Thyroid gland (tissue), 4 donors: ENCODE measurements around the gene TMEM175. TPM values are rescaled to one million over a fixed set of nuclear protein-coding genes. Genes with fewer than 3 reads are reported as not detected.

Experiments
- DNase-seq, 2 donors: peaks; one replicate each; pipeline ENCODE4 v3.0.0-alpha.2; 2019
- H3K27ac ChIP-seq, 3 donors: fragments of 200-600 bp; sonication (generic); 1 replicate in 2 of 3; 2 replicates in 1 of 3; pipeline ENCODE4 v1.5.1; 2016 to 2019; ENCODE audit warnings: mild to moderate bottlenecking in 1 of 3, moderate library complexity in 1 of 3
- H3K27me3 ChIP-seq: fragments of 200-600 bp; sonication (generic); one replicate; pipeline ENCODE4 v1.5.1; 2019
- H3K36me3 ChIP-seq, 2 donors: fragments of 200-600 bp; sonication (generic); one replicate each; pipeline ENCODE4 v1.5.1; 2016 to 2019
- H3K4me1 ChIP-seq, 2 donors: fragments of 200-600 bp; sonication (generic); one replicate each; pipeline ENCODE4 v1.5.1; 2017 to 2019
- H3K4me3 ChIP-seq, 3 donors: fragments of 200-600 bp; sonication (generic); replicated peaks in 1 of 3; 1 replicate in 2 of 3; 2 replicates in 1 of 3; pipeline ENCODE4 v1.5.1; 2016; ENCODE audit warnings: mild to moderate bottlenecking in 1 of 3
- H3K9me3 ChIP-seq: fragments of 200-600 bp; sonication (generic); one replicate; pipeline ENCODE4 v1.5.1; 2017
- POLR2A ChIP-seq, 2 donors: fragments of 450-650 bp; IDR thresholded peaks; one replicate each; pipeline ENCODE4 v1.6.1; 2017; ENCODE audit warnings: antibody characterized with exemption in 2 of 2, mild to moderate bottlenecking in 2 of 2, moderate library complexity in 1 of 2
- WGBS, 2 donors: methylation state at CpG; one replicate each; pipeline ENCODE4 v1.1.5; 2017; 5-methylcytosine and 5-hydroxymethylcytosine counted together
- intact Hi-C: fragments of 100-400 bp; cut with DNase I; formaldehyde crosslinking; loops from one replicate; pipeline ENCODE4 v1.15.1; 2023
- total RNA-seq, 4 donors: library from RNA; depleted of rRNA; stranded (reverse); fragments of >200 nt; gene quantifications; one replicate each; pipeline ENCODE4 v1.2.3, GENCODE V29; 2016
- TF ChIP-seq, protein P1 (sequence below), 6 experiments: fragments of 200-600 bp in 3 of 6; fragments of 450-650 bp in 3 of 6; sonication (generic) in 3 of 6; IDR thresholded peaks; one replicate each; pipeline ENCODE4 v1.5.1; 2016 to 2019; ENCODE audit warnings: antibody characterized with exemption in 6 of 6, mild to moderate bottlenecking in 2 of 6, inconsistent platforms in 1 of 6, moderate library complexity in 1 of 6

TMEM175 gene
- total RNA-seq, 4 donors from 2014 or later: 33.6 to 63.9 (median 40.4) TPM

GRCh38 chr4:1002131-1002630, 69.9 kb downstream of the TMEM175 start:
- 5% methylated on average over 4 of the region's 54 CpGs; no CpG with 5 or more reads in 1 of the 2 donors for WGBS, 2 donors
- H3K4me3 ChIP-seq: no peak overlapping the region
- no peaks in the 10 kb centered on the region for H3K9me3 ChIP-seq
- H3K27me3 ChIP-seq: peaks cover 25% of the 10 kb centered on the region
- H3K27ac ChIP-seq: no peak overlapping the region
- intact Hi-C loops: no loop called here
- H3K4me1 ChIP-seq: peaks cover 10 to 31% of the 10 kb centered on the region in 2 donors
- H3K36me3 ChIP-seq: no peaks in the 10 kb centered on the region
- no peak for TF ChIP-seq POLR2A (IDR thresholded peaks at IDR 0.05)
- TF ChIP-seq, protein P1, sequence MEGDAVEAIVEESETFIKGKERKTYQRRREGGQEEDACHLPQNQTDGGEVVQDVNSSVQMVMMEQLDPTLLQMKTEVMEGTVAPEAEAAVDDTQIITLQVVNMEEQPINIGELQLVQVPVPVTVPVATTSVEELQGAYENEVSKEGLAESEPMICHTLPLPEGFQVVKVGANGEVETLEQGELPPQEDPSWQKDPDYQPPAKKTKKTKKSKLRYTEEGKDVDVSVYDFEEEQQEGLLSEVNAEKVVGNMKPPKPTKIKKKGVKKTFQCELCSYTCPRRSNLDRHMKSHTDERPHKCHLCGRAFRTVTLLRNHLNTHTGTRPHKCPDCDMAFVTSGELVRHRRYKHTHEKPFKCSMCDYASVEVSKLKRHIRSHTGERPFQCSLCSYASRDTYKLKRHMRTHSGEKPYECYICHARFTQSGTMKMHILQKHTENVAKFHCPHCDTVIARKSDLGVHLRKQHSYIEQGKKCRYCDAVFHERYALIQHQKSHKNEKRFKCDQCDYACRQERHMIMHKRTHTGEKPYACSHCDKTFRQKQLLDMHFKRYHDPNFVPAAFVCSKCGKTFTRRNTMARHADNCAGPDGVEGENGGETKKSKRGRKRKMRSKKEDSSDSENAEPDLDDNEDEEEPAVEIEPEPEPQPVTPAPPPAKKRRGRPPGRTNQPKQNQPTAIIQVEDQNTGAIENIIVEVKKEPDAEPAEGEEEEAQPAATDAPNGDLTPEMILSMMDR (IDR thresholded peaks at IDR 0.05): no peak
- peak; percentile 48 to 50 for DNase-seq

- Histone ChIP-seq H3K4me1 (peaks cover 7 to 26% of the 10 kb centered on the region in 2 donors), H3K27ac (no peak overlapping the region), H3K27me3 (peaks cover 25% of the 10 kb centered on the region), H3K36me3 (no peaks in the 10 kb centered on the region), H3K4me3 (no peak overlapping the region), H3K9me3 (no peaks in the 10 kb centered on the region)
- no peak for DNase-seq
- WGBS, 2 donors: no CpG with 5 or more reads among the region's 75 CpGs
- intact Hi-C loops: no loop called here
- no peak for TF ChIP-seq POLR2A (IDR thresholded peaks at IDR 0.05)
- TF ChIP-seq, protein P1 (IDR thresholded peaks at IDR 0.05): no peak
These were observed 70.5 kb downstream of the TMEM175 start for GRCh38 chr4:1002631-1003251.

- Histone ChIP-seq H3K4me1 (peaks cover 6 to 20% of the 10 kb centered on the region in 2 donors), H3K9me3 (no peaks in the 10 kb centered on the region), H3K27ac (no peak overlapping the region), H3K27me3 (peaks cover 25% of the 10 kb centered on the region), H3K36me3 (no peaks in the 10 kb centered on the region), H3K4me3 (no peak overlapping the region)
- intact Hi-C loops: no loop called here
- 47 to 61% methylated on average over 16 to 19 of the region's 63 CpGs for WGBS, 2 donors
- DNase-seq: no peak
- TF ChIP-seq POLR2A (IDR thresholded peaks at IDR 0.05): no peak
- TF ChIP-seq, protein P1 (IDR thresholded peaks at IDR 0.05): no peak
These were observed 71.2 kb downstream of the TMEM175 start for GRCh38 chr4:1003271-1004070.

DNA sequence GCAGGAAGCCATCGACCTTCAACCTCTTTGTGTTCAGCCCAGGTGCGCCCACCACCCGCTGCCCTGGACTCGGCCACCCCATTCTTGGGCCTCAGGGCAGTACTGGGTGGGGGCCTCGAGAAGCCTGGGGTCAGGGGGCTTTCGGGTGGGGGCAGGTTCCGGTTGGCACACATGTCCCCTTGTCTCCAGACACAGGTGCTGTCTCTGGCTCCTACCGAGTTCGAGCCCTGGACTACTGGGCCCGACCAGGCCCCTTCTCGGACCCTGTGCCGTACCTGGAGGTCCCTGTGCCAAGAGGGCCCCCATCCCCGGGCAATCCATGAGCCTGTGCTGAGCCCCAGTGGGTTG, 71.8 kb downstream of the TMEM175 start:
- H3K4me1 ChIP-seq: peaks cover 9 to 25% of the 10 kb centered on the region in 2 donors
- intact Hi-C loops: no loop called here
- TF ChIP-seq, protein P1 (IDR thresholded peaks at IDR 0.05): no peak
- no peak for TF ChIP-seq POLR2A (IDR thresholded peaks at IDR 0.05)
- H3K27ac ChIP-seq: no peak overlapping the region
- DNase-seq: no peak
- no peak overlapping the region for H3K4me3 ChIP-seq
- peaks cover 25% of the 10 kb centered on the region for H3K27me3 ChIP-seq
- no peaks in the 10 kb centered on the region for H3K9me3 ChIP-seq
- no peaks in the 10 kb centered on the region for H3K36me3 ChIP-seq
- 89 to 90% methylated on average over 9 to 13 of the region's 13 CpGs for WGBS, 2 donors
